NCI-H460 (cell line): ENCODE results near the gene FBXO48. TPM values are rescaled to one million over a fixed set of nuclear protein-coding genes. Genes with fewer than 3 reads are reported as not detected.

Experiments
- DNase-seq: peaks from one replicate; pipeline ENCODE4 v3.0.0-alpha.2; 2016; ENCODE audit warnings: low read depth; ENCODE audit errors: extremely low read depth
- total RNA-seq: library from RNA; depleted of rRNA; stranded (reverse); fragments of >200 nt; shearing (Covaris generic); gene quantifications from 2 replicates; pipeline ENCODE4 v1.2.3, GENCODE V29; 2014; rRNA removed

FBXO48 gene
- total RNA-seq, 1 experiment from 2014 or later = 1.2 TPM

DNA sequence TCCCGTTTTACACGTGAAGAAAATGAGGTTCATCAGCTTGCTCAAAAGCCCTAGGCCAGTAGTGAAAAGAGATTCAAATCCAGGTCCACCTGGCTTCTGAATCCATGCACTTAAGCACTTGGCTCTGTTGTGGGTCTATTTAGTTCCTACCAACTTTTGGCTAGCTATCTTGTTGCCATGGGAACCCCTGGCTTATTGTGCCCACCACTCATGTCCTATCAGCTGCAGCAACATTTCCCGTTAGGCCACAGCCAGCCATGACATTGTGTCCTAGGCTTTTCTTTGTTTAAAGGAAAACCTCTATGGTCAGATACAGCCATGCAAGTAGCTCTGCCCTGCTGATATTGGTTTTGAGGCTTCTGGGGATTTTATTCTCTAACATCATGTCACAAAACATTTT lies 52.2 kb downstream of the FBXO48 start:
- DNase-seq = no peak

DNA sequence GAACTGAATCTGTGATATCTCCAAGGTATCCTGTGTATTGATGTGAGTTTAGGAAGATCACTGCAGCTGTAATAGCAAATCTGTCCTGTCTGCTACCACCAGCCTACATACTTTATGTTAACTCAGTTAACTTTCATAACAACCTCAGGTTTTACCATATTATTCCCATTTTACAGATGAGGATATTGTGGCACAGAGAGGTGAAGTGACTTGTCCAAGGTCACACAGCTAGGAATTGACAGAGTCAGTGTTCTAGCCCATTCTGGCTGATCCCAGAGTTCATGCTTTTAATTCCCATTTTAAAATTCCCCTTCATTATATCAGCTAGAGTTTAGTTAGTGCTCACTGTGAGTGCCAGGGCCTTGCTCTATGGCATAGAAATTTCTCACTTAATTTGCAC lies 52.6 kb downstream of the FBXO48 start:
- no peak for DNase-seq

DNA sequence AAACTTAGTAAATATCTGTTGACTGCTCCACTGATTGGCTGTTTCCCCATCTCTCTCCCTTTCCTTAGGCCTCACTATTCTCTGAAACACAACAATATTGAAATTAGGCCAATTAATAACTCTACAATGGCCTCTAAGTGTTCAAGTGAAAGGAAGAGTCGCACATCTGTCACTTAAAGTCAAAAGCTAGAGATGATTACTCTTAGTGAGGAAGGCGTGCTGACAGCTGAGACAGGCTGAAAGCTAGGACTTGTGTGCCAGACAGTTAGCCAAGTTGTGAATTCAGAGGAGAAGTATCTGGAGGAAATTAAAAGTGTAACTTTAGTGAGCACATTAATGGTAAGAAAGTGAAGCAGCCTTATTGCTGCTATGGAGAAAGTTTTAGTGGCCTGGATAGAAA lies 53.6 kb downstream of the FBXO48 start:
- no peak for DNase-seq

DNA sequence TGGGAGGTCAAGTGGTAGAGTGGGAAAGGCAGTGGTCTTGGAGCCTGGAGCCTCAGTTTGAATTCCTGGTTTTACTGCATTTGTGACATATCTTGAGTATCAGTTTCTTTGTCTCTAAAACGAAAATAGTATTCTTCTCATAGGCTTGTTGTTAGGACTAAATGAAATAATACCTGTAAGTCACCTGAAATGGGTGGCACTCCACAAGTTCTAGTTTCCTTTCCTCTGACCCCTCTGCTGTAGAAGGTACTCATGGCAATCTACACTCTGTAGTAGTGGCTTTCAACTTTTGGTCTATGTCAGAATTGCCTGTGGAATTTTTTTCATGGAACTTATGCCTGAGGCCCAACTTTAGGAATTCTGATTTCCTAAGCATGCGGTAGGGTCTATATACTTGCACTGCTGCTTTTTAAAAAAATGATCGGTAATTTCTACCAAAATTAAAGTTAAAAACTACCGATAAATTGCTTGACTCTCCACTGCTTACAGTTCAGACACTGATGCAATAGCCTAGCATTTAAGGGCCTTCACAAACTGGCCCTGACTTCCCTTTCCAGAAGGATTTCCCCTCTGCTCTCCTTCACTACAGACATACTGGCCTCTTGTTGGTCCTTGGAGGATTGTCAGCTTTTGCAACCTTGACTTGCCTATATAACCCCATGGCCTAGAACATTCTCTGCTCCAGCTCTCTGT lies 54.8 kb downstream of the FBXO48 start:
- DNase-seq = no peak

DNA sequence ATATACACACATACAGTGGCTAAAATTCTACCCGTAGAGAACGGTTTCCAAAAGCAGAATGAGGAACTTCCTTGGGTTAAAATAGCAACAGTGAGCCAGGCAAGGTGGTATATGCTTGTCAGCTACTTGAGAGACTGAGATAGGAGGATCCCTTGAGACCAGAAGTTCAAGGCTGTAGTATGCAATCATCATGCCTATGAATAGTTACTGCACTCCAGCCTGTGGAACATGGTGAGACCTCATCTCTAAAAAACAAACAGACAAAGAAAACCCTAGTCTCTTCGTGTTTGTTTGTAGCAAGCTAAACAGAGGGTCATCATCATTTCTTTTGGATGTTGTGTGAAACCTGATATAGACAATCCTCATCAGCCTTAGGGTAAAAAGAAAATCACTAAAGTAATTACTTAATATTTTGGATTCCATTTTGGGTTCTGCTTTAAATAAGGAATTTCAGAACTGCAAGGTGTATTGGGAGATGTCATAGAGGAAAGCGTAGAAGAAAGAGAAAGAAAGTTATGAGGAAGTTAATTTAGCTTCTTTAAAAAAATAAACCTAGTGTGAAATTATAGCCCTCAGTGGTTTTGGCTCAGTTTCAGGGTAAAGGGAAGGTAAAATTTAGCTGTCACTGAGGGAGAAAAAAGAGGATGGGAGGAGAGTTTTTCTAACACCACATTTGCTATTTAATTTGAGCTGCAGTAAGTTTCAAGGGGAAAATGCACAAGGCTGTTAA lies 55.5 kb downstream of the FBXO48 start:
- no peak for DNase-seq

Other genes with a start within 250 kb of the FBXO48 start
- 39.3 and 45.2 TPM in 2 replicates for gene PPP3R1, start 214.8 kb downstream of the FBXO48 start, total RNA-seq
- 6.2 and 7.3 TPM in 2 replicates for gene CNRIP1, start 147.3 kb downstream of the FBXO48 start, total RNA-seq
- not detected in 2 replicates for gene PLEK, start 102.0 kb downstream of the FBXO48 start, total RNA-seq
- gene APLF, start 291 bp upstream of the FBXO48 start, total RNA-seq = 0.46 and 1.2 TPM in 2 replicates
- not detected in 2 replicates for gene PROKR1, start 176.3 kb upstream of the FBXO48 start, total RNA-seq